ENCODE results near the gene RBBP6.

Gene RBBP6

GRCh38 chr16:24531166-24531565 is 8.2 kb upstream of the RBBP6 start:
- no peak for DNase-seq (ENCODE audit: low spot score)
- in situ Hi-C loops (cut with MboI; ENCODE audit: low pct_unique_long_range_greater_than_20kb, low sequenced_read_pairs, unreplicated experiment), result no loop called here
- TF ChIP-seq, protein P1, sequence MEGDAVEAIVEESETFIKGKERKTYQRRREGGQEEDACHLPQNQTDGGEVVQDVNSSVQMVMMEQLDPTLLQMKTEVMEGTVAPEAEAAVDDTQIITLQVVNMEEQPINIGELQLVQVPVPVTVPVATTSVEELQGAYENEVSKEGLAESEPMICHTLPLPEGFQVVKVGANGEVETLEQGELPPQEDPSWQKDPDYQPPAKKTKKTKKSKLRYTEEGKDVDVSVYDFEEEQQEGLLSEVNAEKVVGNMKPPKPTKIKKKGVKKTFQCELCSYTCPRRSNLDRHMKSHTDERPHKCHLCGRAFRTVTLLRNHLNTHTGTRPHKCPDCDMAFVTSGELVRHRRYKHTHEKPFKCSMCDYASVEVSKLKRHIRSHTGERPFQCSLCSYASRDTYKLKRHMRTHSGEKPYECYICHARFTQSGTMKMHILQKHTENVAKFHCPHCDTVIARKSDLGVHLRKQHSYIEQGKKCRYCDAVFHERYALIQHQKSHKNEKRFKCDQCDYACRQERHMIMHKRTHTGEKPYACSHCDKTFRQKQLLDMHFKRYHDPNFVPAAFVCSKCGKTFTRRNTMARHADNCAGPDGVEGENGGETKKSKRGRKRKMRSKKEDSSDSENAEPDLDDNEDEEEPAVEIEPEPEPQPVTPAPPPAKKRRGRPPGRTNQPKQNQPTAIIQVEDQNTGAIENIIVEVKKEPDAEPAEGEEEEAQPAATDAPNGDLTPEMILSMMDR (IDR thresholded peaks at IDR 0.05; ENCODE audit: extremely low read depth, insufficient read depth, missing control alignments), result no peak

- TF ChIP-seq, protein P1 (IDR thresholded peaks at IDR 0.05; ENCODE audit: extremely low read depth, insufficient read depth, missing control alignments), result no peak
- DNase-seq (ENCODE audit: low spot score), result no peak
- in situ Hi-C loops (cut with MboI; ENCODE audit: low pct_unique_long_range_greater_than_20kb, low sequenced_read_pairs, unreplicated experiment), result no loop called here
Measured at GRCh38 chr16:24534620-24535019, 4.7 kb upstream of the RBBP6 start.

- DNase-seq (ENCODE audit: low spot score), result no peak
- TF ChIP-seq, protein P1 (IDR thresholded peaks at IDR 0.05; ENCODE audit: extremely low read depth, insufficient read depth, missing control alignments), result peak; percentile 26
- in situ Hi-C loops (cut with MboI; ENCODE audit: low pct_unique_long_range_greater_than_20kb, low sequenced_read_pairs, unreplicated experiment), result no loop called here
Measured at GRCh38 chr16:24535827-24536226, 3.5 kb upstream of the RBBP6 start.

DNA sequence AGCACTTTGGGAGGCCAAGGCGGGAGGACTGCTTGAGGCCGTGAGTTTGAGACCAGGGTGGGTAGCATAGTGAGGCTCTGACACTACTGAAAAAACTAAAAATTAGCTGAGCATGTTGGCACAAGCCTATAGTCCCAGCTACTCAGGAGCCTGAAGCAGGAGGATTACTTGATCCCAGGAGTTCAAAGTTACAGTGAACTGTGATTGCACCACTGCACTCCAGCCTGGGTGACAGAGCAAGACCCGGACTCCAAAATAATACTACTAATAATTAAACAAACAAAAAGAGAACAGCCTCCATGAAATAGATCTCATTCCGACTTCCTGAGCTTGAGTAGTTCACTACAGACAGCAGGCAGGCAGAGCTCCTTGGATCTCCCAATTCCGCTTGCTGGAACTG is 2.7 kb upstream of the RBBP6 start:
- in situ Hi-C loops (cut with MboI; ENCODE audit: low pct_unique_long_range_greater_than_20kb, low sequenced_read_pairs, unreplicated experiment), result no loop called here
- TF ChIP-seq, protein P1 (IDR thresholded peaks at IDR 0.05; ENCODE audit: extremely low read depth, insufficient read depth, missing control alignments), result no peak
- DNase-seq (ENCODE audit: low spot score), result no peak

- no peak for DNase-seq (ENCODE audit: low spot score)
- in situ Hi-C loops (cut with MboI; ENCODE audit: low pct_unique_long_range_greater_than_20kb, low sequenced_read_pairs, unreplicated experiment), result no loop called here
- TF ChIP-seq, protein P1 (IDR thresholded peaks at IDR 0.05; ENCODE audit: extremely low read depth, insufficient read depth, missing control alignments), result no peak
Measured at GRCh38 chr16:24537474-24538337, 1.7 kb upstream of the RBBP6 start.

- in situ Hi-C loops (cut with MboI; ENCODE audit: low pct_unique_long_range_greater_than_20kb, low sequenced_read_pairs, unreplicated experiment), result no loop called here
- DNase-seq (ENCODE audit: low spot score), result no peak
- TF ChIP-seq, protein P1 (IDR thresholded peaks at IDR 0.05; ENCODE audit: extremely low read depth, insufficient read depth, missing control alignments), result no peak
Measured at GRCh38 chr16:24538756-24539294, 541 bp upstream of the RBBP6 start.

Data from GM13977 (cell line).